ENCODE results near the gene SLC4A9. TPM values are rescaled to one million over a fixed set of nuclear protein-coding genes. Genes with fewer than 3 reads are reported as not detected.
"Not testable (repeated sequence)": the region's sequence is repeated elsewhere in the genome, so short reads cannot be mapped to it uniquely, and the experiment has no call there.

SLC4A9 gene
- total RNA-seq, 2 experiments from 2014 or later: not detected

DNA sequence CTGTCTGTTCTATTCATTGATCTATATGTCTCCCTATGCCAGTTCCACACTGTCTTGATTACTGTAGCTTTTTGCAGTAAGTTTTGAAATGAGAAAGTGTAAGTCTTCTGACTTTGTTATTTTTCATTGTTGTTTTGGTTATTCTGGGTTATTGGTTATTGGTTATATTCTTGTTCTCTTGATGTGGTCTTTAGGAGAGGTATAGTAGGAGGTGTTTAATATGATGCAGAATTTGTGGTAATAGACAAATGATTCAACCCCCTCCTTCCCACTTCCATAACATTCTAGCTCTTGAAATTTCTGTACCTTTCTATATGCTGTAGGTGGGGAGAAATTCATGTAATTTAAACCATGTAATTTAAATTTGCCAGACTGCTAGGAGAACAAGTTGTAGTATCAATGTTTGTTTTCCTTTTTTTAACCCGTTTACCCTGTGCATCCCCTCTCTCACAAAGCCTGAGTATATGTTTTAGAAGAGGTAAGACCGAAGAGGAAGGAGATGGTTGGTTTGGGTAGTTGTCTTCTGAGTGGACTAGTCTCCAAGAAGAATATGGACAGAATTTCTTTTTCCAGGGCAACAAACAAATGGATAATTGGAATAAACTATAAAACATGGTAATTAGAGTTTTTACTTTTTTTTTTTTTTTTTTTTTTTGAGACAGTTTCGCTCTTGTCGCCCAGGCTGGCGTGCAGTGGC lies 60.8 kb downstream of the SLC4A9 start:
- no peak overlapping the region for H3K4me3 Mint-ChIP-seq
- DNase-seq: no peak
- no peaks in the 10 kb centered on the region for H3K27me3 Mint-ChIP-seq
- peaks cover 20% of the 10 kb centered on the region for H3K36me3 Mint-ChIP-seq
- peaks cover 54% of the 10 kb centered on the region for H3K4me1 Mint-ChIP-seq
- H3K9me3 Mint-ChIP-seq: no peaks in the 10 kb centered on the region
- H3K27ac Mint-ChIP-seq: no peak overlapping the region

DNA sequence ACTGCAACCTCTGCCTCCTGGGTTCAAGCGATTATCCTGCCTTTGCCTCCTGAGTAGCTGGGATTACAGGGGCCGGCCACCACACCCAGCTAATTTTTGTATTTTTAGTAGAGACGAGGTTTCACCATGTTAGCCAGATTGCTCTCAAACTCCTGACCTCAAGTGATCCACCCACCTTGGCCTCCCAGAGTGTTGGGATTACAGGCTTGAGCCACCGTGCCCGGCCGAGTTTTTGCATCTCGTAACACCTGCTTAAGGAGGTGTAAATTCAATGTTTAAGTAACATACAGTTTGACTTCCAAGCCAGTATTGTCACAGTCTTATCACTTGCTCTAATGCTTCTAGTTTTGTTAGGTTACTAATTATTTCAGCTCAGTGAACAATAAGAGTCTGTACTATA lies 61.4 kb downstream of the SLC4A9 start:
- H3K4me3 Mint-ChIP-seq, H3K27ac Mint-ChIP-seq: not testable (repeated sequence)
- H3K36me3 Mint-ChIP-seq: peaks cover 18% of the 10 kb centered on the region

DNA sequence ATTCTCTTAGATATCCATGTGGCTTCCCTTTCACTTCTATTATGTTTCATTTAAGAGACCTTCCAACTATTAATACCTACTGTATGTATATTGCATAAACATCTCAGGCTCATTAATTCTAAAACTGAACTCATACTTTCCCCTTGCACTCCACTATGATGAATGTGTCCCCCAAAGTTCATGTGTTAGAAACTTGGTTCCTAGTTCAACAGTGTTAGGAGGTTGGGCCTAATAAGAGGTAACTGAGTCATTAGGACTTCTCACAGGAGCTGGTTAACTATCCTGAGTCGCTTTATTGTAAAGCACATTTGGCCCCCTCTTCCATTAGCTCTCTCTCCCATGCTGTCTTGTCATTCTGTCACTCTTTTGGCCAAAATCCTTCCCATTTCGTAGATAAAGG lies 63.6 kb downstream of the SLC4A9 start:
- no peak for DNase-seq
- Mint-ChIP-seq H3K27me3 (no peaks in the 10 kb centered on the region), H3K27ac (peak overlapping the region; percentile 49), H3K9me3 (no peaks in the 10 kb centered on the region), H3K36me3 (peaks cover 27% of the 10 kb centered on the region), H3K4me1 (peaks cover 51% of the 10 kb centered on the region), H3K4me3 (no peak overlapping the region)

More for the DNA sequence above, 61.4 kb downstream of the SLC4A9 start:
- not testable (repeated sequence) for H3K9me3 Mint-ChIP-seq, DNase-seq, H3K27me3 Mint-ChIP-seq
- H3K4me1 Mint-ChIP-seq: peaks cover 53% of the 10 kb centered on the region

DNA sequence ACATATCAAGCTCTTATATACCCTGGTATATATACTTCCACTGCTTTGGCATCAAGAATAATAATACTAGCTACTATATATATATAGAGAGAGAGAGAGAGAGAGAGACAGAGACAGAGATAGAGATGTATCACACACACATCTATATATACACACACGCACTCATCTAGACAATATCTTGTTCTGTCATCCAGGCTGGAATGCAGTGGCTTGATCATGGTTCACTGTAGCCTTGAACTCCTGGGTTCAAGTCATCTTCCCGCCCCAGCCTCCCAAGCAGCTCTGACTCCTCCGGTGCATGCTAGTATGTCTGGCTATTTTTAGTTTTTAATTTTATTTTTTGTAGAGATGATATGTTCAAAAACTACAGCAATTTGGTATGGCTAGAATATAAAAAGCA lies 64.1 kb downstream of the SLC4A9 start:
- no peaks in the 10 kb centered on the region for H3K27me3 Mint-ChIP-seq
- no peak for DNase-seq
- H3K4me1 Mint-ChIP-seq: peaks cover 48% of the 10 kb centered on the region
- no peaks in the 10 kb centered on the region for H3K9me3 Mint-ChIP-seq
- H3K27ac Mint-ChIP-seq: no peak overlapping the region
- H3K36me3 Mint-ChIP-seq: peaks cover 27% of the 10 kb centered on the region
- H3K4me3 Mint-ChIP-seq: no peak overlapping the region

Other genes with a start within 250 kb of the SLC4A9 start
- gene PURA, start 246.1 kb upstream of the SLC4A9 start, total RNA-seq: 1 to 10 TPM; 9.7 to 9.9 TPM
- 1 to 10 TPM; 1.2 to 1.3 TPM for gene IGIP, start 234.3 kb upstream of the SLC4A9 start, total RNA-seq
- 10 to 100 TPM; 16.0 to 17.0 TPM for gene CYSTM1, start 185.0 kb upstream of the SLC4A9 start, total RNA-seq
- 10 to 100 TPM; 64.0 to 68.5 TPM for gene PFDN1, start 57.1 kb upstream of the SLC4A9 start, total RNA-seq
- 1 to 10 TPM; 5.7 TPM for gene HBEGF, start 13.6 kb upstream of the SLC4A9 start, total RNA-seq
- 10 to 100 TPM; 86.7 to 89.6 TPM for gene ANKHD1, start 41.6 kb downstream of the SLC4A9 start, total RNA-seq
- 10 to 100 TPM; 13.9 to 15.5 TPM for gene EIF4EBP3, start 187.5 kb downstream of the SLC4A9 start, total RNA-seq
- gene SRA1, start 197.3 kb downstream of the SLC4A9 start, total RNA-seq: 10 to 100 TPM; 54.6 to 60.6 TPM
- gene APBB3, start 204.4 kb downstream of the SLC4A9 start, total RNA-seq: 10 to 100 TPM; 17.5 to 17.8 TPM
- gene SLC35A4, start 204.6 kb downstream of the SLC4A9 start, total RNA-seq: 100 to 1,000 TPM in 1 of 2 experiments, 10 to 100 TPM in 1; 97.4 to 100 TPM